CD4-positive, alpha-beta T cell treated with Interleukin-15 for 4 hours (primary cell): ENCODE data around the gene SP2.

ENCODE experiments used
- DNase-seq: peaks from one replicate; pipeline ENCODE4 v3.0.0-alpha.2; 2020; ENCODE audit warnings: low spot score

Gene SP2

DNA sequence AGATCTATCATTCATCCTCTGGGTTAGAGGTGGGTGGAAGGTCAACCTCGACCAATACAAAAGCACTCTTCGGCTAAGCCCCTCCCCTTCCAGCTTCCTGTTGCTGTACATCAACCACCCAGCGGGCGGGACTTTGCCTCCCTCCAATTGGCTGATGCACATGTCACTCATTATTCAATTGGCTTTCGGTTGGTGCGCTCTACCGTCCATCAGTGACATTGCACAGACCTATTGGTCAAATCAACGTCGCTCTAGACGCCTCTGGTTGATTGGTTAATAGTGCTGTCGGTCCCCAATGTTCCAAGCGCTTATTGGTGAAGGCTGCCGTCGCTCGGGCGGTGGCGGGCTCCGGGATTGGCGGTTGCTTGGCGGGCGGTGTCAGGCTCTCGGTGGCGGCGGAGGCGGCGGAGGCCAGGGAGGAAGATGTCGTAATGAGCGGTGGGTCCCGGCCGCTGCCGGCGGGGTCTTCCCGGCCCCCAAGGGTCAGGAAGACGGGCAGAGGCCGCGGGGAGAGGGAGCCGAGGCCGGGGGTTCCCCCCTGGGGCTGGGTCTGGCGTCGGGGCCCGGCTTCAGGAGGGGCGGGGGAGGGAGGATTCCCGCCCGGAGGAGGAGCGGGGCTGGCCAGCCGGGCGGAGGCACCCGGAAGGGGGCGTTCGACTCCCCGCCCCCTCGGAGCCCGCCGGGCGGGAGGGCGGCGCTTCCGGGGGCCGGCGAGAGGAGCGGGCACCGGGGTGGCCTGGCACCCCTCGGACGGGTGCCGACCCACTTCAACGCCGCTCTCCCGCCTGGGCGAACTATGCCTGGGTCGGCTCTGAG is at the start of gene SP2:
SP2 (plus strand) TSS at position 381 of the 816 bp plus-strand sequence; CDS start at position 432, 51 bp downstream.
- peak; percentile 100 for DNase-seq

DNA sequence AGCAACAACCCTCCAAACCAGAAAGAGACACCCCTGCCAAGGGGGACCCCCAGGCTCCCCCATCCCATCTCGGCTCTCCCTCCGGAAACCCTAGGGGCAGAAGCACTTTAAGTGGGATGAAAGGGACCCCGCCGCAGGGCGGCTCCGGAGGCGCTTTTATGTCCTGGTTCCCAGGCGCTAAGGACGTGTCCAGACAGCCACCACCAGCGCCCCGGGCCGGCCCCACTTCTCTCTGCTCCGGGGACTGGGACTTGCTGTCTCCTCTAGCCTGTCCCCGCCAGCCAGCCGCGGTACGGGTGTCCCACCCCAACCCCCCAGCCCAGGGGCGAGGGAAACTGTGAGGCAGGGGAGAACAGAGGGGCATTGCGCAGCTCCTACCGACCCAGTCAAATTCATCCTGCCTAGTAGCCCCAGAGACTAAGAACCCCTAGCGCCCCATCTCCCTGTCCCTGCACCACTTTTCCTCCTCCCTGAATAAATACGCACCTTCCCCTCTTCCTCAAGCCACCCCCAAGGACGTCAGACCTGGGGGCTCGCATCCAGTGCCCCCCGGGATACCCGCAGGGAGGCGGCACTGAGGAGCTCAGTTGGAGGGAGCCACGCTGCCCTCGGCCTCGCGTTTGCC is 49.2 kb upstream of the SP2 start:
- DNase-seq: no peak

DNA sequence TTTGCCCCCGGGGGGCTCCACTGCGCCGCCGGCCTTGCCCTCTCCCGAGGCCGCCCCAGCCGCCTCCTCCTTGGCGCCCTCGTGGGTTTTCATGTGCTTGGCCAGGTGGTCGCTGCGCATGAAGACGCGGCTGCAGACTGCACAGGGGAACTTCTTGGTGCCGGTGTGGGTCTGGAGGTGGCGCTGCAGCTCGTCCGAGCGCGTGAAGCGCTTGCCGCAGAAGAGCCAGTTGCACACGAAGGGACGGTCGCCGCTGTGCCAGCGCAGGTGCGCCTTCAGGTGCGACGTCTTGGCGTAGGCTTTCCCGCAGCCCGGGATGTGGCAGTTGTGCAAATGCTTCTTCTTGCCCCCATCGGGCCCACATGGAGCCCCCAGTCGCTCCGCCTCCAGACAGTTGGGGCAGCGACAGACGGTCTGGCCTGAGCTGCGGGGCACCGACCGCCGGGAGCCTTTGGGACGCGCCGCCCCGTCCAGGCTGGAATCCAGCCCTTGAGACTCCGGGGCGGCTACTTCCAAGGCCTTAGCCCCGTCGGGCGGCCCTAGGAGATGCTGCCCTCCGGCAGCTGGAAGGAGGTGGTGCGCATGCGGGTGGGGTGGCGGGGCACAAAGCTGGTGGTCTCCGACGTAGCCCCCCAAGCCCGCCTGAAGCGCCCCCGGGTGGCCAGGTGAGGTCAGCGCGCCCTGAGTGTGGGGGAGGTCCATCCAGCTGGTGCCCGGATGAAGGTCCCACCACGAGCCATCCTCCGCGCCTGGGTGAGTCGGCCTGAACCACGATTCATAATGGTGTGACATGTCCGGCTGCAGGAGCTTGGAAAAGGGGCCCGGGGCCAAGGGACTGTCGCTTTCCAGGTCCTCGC is 48.5 kb upstream of the SP2 start:
- DNase-seq: no peak

DNA sequence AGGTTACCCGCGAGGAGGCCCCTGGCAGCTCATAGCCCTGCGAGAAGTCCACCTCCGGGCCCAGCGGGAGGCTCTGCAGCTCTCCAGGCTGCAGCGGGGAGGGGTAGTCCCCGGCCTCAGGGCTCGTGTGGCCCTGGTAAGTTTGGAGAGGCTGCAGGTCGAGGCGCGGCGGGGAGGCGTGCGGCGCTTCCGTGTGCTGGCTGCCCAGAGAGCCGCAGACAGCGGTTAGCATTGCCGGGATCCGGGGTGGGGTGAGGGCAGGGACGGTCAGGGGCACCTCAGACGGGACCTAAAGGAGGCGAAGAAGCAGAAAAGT is 47.9 kb upstream of the SP2 start:
- DNase-seq: no peak

DNA sequence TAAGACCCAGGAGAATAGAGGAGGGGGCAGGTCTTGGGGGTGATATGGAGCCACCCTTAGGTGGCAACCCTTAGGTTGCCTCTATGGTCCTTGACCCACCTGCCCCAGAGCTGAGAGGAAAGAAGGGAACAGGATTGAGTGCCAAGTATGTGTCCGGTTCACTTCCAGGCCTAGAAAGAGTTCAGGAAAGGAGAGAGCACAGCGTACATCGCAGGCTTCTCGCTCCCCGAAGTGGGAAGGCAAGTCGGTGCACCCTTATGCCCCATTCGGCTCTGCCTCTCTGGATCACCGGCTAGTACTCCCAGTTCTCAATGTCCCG is 45.7 kb upstream of the SP2 start:
- no peak for DNase-seq

DNA sequence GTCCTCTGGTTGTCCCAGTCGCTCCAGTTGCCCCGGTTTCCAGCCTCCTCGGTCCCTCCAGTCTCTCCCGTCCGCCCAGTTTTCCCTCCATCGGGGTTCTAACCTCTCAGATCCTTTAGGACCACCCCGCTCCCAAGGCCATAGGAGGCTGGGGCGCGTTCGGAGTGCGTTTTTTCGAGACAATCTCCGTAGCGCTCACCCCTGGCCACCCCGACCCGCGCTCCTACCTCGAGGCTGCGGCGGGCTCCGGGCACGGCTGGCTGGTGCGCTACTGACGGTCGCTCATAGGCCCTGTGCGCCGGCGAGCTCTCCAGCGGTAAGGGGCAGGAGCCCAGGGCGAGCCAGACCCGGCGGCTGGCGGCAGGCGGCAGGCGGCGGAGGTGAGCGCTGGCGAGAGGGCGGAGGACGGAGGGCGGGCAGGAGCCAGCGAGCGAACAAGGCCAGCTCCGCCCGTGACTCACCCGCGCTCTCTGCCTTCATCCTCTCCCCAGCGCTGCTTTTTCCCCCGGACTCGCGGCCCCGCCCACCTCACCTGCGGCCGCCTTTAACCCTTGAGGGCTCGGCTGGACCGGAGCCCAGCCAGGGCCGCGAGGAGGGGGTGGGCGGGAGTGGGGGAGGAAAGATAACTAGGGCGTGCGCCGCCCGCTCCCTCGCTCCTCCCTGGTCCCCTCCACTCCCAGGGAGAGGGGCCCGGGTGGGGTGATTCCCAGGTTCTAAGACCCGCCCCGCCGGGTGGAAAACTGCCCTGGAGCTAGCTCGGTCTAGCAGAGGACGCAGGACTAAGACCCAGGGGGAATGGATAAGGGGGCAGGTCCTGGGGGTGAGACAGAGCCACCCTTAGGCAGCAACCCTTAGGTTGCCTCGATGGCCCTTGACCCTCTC is 45.1 kb upstream of the SP2 start, which contains the start of gene SP6:
SP6 (minus strand) TSS at position 472 of the 882 bp plus-strand sequence. CDS start 2,734 bp downstream, outside the sequence.
- DNase-seq: peak; percentile 66

DNA sequence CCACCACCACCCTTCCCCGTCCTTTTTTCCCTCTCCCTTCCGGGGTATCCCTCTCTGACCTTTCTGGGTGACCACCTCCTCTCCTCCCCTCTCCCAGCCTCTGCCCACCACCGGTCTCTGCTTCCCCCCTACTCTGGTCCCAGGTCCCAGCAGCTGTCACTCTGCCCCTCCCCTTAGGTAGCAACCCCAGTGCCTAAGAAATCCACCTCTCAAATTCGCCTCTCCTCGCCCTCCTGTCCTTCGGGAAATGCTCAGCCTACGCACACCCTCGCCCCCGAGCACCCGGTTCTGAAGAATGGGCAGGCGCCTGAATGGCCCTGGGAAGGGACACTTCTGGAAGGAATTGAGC is 44.3 kb upstream of the SP2 start:
- no peak for DNase-seq

DNA sequence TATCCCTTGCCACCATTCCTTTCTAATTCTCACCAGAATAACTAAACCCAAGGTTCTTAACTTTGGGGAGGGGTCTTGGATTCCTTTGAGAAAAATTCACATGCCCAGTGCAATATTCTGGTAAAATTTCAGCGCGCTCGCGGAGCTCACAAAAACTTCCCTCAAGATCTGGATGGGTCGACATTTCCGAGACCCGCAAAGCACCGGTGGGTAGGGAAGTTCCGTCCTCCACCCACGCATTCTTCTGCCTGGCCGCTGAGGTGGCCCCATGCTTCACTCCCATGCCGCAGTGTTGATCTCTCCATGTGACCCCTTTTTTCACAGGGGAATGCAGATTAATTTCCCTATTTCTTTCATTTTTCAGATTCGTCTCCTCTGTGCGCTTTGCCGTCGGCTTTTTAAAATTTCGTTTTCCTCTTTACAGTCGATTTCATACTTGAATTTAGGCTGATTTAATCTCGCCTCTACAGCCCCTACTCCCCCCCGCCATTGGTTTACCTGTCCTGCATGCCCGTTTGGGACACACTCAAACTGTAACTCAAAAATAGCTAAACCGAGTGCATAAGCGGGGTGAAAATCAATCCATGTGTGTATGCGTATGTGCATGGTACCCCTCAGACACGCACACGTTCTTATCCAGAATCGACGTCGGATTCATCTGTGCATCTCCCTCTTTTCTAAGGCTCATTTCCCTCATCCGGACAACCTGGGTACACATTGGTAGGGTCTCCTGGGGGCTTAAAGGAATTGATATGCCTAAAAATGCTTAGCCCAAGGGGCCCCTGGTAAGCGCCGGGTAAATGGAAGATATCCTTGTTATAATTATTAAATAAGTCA is 43.7 kb upstream of the SP2 start:
- DNase-seq: no peak

DNA sequence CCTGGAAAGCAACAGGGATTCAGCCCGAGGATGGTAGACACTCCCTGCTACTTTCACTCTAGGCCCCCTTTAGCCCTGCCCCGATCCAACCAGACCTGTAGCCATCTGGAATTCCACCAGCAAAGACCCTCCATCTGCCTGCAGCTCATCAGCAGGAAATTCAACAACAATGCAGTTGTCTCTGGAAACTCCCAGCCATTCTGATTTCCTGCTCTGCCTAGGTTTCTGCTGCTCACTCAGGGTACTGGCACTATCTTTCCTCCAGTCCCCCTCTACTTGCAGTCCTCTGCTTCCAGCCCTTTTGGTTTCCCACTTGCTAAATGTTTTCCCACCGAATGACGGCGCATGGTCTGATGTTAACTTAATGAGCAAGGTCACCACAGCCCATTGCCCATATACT is 42.4 kb upstream of the SP2 start:
- DNase-seq: no peak

DNA sequence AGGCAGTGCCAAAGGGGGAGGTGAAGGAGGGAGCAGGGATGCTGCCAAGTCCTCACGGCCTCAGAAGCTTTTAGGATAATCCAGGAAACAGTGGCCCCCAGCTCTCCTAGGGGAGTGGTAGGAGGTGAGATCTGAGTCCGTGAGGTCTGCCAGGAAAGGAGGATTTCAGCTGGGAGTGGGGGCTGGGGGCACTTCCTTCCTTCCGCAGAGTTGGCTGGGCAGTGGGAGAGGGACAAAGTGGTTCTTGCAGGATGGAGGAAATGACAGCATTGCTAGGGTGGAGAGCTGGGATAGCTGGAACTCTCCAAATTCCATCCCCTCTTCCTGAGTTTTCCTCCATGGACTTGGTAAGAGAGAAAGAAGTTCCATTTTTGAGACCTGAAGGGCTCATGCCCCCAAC is 40.3 kb upstream of the SP2 start:
- DNase-seq: no peak

DNA sequence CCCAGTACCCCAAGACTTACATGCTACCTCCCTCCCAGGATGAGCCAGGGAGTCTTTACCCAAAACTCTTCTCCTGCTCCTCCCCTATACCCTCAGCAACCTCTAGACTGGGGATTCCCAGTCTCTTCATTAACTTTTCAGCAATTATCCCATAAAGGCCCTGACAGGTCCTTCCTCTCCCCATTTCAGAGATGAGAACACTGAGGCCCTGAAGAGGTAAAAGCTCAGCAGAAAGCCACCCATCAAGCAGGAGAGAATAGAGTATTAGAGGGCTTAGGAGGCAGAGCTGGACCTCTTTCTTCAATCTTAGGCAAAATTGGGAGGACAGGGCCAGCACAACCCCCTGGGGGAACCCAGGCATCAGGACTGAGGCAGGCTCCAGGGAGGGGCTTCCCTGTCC is 39.2 kb upstream of the SP2 start:
- DNase-seq: no peak

DNA sequence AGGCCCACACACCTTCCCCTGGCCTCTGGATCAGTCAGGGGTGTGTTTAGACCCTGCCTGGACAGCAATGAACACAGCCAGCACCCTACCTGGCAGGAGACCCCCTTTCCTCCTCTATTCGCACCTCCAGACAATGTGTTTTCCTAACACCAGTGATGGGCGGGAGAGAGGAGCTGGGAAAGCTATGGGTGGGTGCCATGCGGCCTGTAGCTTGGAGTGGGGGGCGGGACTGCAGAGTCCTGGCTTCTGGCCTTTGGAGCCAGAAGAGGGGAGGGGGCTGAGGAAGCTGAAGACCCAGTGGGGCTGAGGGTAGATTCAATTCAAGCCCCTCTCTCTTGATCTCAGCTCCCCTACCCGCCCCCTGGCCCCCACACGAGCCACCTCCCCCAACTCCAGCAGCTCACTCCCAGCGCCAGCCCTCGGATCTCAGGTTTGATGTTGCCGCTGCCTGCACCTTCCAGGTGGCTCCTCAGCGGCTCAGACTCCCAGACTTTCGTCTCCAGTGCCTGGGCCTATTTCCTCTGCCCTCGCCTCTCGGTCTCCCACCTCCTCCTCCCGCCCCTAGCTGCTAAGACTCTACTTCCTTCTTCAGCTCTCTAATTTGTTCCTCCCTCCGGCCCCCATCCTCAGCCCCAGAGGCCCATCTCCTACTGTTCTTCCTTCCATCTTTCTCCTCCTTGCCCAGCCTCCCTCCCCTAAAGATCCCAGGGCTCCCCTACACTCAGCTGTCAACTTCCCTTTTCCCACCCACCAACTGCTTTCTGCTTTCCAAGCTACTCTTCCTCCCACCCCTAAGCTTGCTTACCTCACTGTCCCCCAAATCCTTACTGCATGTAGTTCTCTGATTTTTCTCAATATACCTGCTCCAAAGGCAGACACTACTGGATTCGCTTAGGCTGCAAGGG is 38.2 kb upstream of the SP2 start:
- no peak for DNase-seq

DNA sequence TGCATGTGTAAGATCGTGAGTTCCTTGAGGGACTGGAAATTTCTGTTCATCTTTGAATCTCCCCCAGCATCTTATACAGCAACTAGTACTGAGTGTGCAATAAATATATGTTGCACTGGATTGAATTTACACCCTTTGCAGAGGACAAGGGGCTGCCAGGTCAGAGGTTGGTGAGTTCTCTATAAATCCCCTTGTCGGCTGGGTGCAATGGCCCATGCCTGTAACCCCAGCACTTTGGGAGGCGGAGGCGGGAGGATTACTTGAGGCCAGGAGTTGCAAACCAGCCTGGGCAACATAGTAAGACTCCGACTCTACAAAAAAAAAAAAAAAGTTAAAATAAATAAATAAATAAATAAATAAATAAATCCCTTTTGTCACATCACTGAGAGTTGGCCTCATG is 35.6 kb upstream of the SP2 start:
- no peak for DNase-seq

DNA sequence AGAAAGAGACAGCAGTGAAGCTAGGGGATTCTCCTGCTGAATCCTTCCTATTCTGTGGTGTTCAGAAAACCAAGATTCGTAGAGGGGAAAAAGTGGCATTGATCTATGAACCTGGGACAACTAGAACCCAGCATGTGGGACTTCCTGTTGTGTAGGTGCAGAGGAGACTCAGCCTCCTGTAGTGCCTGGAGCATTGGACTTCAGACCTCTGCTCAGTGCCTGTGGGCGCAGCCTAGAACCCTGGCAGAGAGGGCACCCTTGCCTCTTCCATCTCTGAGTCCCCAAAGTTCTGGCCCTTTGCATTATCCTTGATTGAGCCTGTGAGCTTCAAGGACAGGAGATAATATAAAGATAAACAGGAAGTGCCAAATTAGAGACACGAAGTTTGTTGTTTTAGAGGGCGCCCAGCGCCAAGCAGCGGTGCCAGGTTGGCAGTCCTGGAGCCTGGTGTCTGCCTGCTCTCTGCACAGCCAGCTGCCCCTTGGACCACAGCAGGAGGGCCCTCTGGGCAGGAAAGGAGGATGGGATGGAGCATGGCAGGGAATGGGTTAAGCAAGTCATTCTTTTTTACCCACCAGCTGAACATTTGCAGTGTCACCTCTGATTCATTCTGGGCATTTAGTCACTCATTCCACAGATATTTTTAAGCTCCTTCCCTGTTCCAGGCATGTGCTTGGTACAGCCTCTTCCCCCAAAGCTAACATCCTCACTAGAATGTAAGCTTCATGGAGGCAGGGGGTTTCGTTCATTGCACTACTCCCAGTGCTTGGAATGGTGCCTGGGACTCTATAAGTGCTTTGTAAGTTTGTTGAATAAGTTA is 33.2 kb upstream of the SP2 start:
- no peak for DNase-seq

DNA sequence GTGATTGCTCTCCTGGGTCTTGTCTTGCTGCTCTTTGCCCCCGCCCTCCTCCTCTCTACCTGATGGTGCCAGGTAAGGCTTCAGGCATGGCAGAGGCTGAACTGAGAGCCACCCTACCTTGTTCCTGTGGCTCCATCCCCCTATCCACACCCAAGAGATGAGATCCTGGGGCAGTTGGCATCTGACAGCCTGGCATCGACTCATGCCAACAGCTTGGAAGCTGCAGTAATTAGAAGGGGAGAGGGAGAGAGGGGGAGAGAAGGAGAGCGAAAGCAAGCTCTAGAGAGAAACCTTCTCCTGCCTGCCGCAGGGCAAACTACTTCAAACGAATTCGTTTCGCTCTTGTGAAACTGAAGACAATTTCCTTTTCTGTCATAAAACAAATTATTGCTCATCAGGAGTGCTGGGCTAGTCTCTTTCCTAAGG is 31.2 kb upstream of the SP2 start:
- no peak for DNase-seq

DNA sequence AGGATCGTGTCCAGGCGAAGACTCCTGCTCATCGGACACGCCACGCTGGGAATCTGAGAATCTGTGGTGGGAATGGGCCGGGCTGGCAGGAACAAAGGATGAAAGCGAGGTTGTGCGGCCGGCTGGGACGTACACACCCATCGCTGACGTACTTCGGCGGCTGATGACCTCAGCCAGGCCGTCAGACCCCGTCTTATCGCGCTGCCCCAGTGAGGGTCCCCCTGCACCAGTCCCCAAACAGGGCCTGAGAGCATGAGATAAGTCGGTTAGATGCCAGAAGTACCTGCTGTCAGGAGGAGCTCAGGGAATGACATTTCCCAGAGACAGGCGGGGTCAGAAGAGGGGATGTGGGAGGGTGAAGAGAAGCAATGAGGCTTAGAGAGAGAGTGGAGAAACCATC is 29.1 kb upstream of the SP2 start:
- no peak for DNase-seq

DNA sequence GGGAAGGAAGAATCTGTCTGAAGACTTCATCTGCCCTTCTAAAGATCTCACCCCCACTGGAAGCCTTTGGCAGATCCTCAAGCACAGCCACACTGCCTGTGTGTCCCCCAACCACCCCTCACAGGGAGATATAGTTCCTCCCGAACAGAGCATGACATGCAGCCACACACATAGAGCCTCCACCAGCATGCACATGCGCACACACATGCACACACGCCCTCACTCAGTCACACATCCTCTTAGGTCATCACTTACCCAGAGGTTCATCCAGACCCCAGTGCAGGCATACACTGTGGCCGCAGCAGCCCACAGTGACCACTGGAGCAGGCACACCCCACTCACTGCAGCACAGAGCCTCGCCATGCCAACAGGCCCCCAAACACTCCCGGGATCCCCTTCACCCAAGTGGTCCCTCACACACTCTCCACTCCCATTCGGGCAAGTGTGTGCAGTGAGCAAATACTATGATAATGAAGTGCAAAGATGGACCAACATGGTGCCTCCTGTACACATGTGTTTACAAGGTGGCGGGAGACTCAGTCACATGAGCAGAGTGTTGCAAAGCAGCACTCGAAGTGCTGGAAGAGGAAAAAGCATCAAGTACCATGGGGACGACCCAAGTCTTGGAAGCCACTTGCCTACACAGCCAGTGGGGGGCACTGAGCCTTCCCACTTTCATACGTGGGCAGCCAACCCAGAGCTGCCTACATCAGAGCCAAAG is 28.1 kb upstream of the SP2 start:
- no peak for DNase-seq

DNA sequence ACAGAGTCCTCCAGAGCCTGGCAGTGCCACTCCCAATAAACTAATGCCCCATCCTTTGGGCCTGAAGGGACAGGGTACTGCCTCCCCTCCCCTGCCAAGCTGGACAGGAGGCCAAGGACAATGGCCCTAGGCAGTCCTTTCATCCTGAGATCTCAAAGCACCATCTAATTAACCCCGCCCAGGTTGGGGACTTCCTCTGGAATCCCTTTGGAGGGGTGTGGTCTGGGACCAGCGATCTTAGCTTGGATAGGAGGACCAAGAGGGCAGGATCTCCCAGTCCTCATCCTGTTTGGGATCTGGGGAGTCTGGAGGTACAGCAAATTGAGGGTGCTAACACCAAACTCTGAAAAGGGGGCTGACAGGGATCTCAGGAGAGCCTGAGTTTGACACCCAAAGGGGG is 26.9 kb upstream of the SP2 start:
- no peak for DNase-seq

DNA sequence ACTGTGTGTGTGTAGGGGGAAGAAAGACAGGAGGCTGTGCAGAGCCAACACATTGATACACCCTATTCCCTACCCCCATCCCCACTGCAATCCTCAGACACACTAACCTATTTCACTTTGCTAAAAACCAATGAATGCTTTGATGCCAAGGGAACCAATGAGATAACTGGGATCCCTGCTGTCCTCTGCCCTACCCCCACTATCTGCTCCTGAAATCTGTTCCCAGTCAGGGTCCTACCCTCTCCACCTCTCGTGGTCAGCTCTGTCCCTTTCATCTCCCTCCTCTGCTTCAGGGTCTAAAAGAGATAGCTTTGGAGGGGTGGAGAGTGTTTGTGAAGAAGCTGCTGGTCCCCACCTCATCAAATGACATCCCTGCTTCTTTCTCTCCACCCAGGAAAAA is 26.0 kb upstream of the SP2 start:
- no peak for DNase-seq
